Measurements from ENCODE around the gene PYGO1.

GRCh38 chr15:55606214-55606613 lies 18.1 kb upstream of the PYGO1 start:
- no peak for TF ChIP-seq ZFP30 (CRISPR knock-in tag; IDR thresholded peaks at IDR 0.05)
- no peak for TF ChIP-seq POU6F1 (CRISPR knock-in tag; IDR thresholded peaks at IDR 0.05; ENCODE audit: borderline replicate concordance, low read depth)
- TF ChIP-seq ZNF70 (CRISPR knock-in tag; IDR thresholded peaks at IDR 0.05) = no peak
- TF ChIP-seq GLIS3 (CRISPR knock-in tag; IDR thresholded peaks at IDR 0.05) = no peak
- TF ChIP-seq PPARA (CRISPR knock-in tag; IDR thresholded peaks at IDR 0.05; ENCODE audit: borderline replicate concordance) = no peak
- no peak for TF ChIP-seq RARB (CRISPR knock-in tag; IDR thresholded peaks at IDR 0.05)
- TF ChIP-seq ARNTL (CRISPR knock-in tag; IDR thresholded peaks at IDR 0.05; ENCODE audit: borderline replicate concordance, low read depth) = no peak
- TF ChIP-seq SNAI2 (CRISPR knock-in tag; IDR thresholded peaks at IDR 0.05) = no peak
- no peak for TF ChIP-seq TCF4 (CRISPR knock-in tag; IDR thresholded peaks at IDR 0.05; ENCODE audit: borderline replicate concordance)
- no peak for TF ChIP-seq CSDC2 (CRISPR knock-in tag; IDR thresholded peaks at IDR 0.05)
- TF ChIP-seq PATZ1 (CRISPR knock-in tag; IDR thresholded peaks at IDR 0.05; ENCODE audit: borderline replicate concordance) = no peak
- TF ChIP-seq ZC3H10 (CRISPR knock-in tag; IDR thresholded peaks at IDR 0.05) = no peak
